GM19238 (cell line): ENCODE data around the gene OR10G7.

Experiments used
- DNase-seq: peaks from one replicate; pipeline ENCODE4 v3.0.0; 2011; ENCODE audit warnings: low spot score; ENCODE audit not compliant: insufficient read length

The OR10G7 gene

GRCh38 chr11:124041254-124041653, at the start of gene OR10G7:
Gene OR10G7, minus strand, starts transcription at chr11:124041325. Its CDS starts 2,324 bp downstream, at chr11:124039001.
- DNase-seq, result no peak

- no peak for DNase-seq
These were observed 45.1 kb upstream of the OR10G7 start for GRCh38 chr11:124085997-124086846.

- no peak for DNase-seq
These were observed 44.5 kb upstream of the OR10G7 start for GRCh38 chr11:124085583-124085982.

GRCh38 chr11:124082371-124082770, 41.2 kb upstream of the OR10G7 start:
- no peak for DNase-seq

- DNase-seq, result no peak
These were observed 40.4 kb upstream of the OR10G7 start for GRCh38 chr11:124081483-124081882.

- DNase-seq, result no peak
These were observed 39.3 kb upstream of the OR10G7 start for GRCh38 chr11:124080327-124081001.

- no peak for DNase-seq
These were observed 38.7 kb upstream of the OR10G7 start for GRCh38 chr11:124079631-124080326.

- no peak for DNase-seq
These were observed 37.5 kb upstream of the OR10G7 start for GRCh38 chr11:124078591-124078990.

GRCh38 chr11:124077266-124077665, 36.1 kb upstream of the OR10G7 start:
- DNase-seq, result no peak

- DNase-seq, result no peak
These were observed 34.9 kb upstream of the OR10G7 start for GRCh38 chr11:124075841-124076651.

- DNase-seq, result no peak
These were observed 34.3 kb upstream of the OR10G7 start for GRCh38 chr11:124075492-124075840.

- no peak for DNase-seq
These were observed 33.4 kb upstream of the OR10G7 start for GRCh38 chr11:124074554-124074953.

- no peak for DNase-seq
These were observed 31.0 kb upstream of the OR10G7 start for GRCh38 chr11:124072147-124072546.

GRCh38 chr11:124071623-124071948, 30.5 kb upstream of the OR10G7 start:
- no peak for DNase-seq

GRCh38 chr11:124070915-124071622, 29.9 kb upstream of the OR10G7 start:
- peak; percentile 27 for DNase-seq

GRCh38 chr11:124069429-124070401, 28.6 kb upstream of the OR10G7 start:
- no peak for DNase-seq

GRCh38 chr11:124068601-124069110, 27.5 kb upstream of the OR10G7 start:
- DNase-seq, result no peak

- no peak for DNase-seq
These were observed 11.8 kb upstream of the OR10G7 start for GRCh38 chr11:124052966-124053365.

- DNase-seq, result no peak
These were observed 9.6 kb upstream of the OR10G7 start for GRCh38 chr11:124050748-124051147.
